H9 (cell line): ENCODE results near the gene CDC42EP5. TPM values are rescaled to one million over a fixed set of nuclear protein-coding genes. Genes with fewer than 3 reads are reported as not detected.

Experiments
- DNase-seq: peaks from one replicate; pipeline ENCODE4 v3.0.0-alpha.2; 2017
- H2AFZ ChIP-seq: one replicate; pipeline ENCODE4 v1.6.1; 2013; ENCODE audit warnings: mild to moderate bottlenecking, low read length, control low read depth, moderate library complexity
- H2AK5ac ChIP-seq: 2 replicates; pipeline ENCODE4 v1.6.1; 2013; ENCODE audit warnings: low read length, control low read depth, mixed read lengths; ENCODE audit not compliant: insufficient read length
- H2BK120ac ChIP-seq: one replicate; pipeline ENCODE4 v1.6.1; 2013; ENCODE audit warnings: low read depth, mild to moderate bottlenecking, low read length, control low read depth, inconsistent platforms; ENCODE audit not compliant: poor library complexity, severe bottlenecking
- H2BK12ac ChIP-seq: 2 replicates; pipeline ENCODE4 v1.6.1; 2013; ENCODE audit warnings: low read length, control low read depth, mixed read lengths, low read depth; ENCODE audit not compliant: insufficient read length
- H2BK15ac ChIP-seq: 2 replicates; pipeline ENCODE4 v1.6.1; 2013; ENCODE audit warnings: low read depth, low read length, control low read depth
- H2BK20ac ChIP-seq: one replicate; pipeline ENCODE4 v1.6.1; 2013; ENCODE audit warnings: low read depth, mild to moderate bottlenecking, low read length, control low read depth, inconsistent platforms; ENCODE audit not compliant: poor library complexity, severe bottlenecking
- H2BK5ac ChIP-seq: 2 replicates; pipeline ENCODE4 v1.6.1; 2013; ENCODE audit warnings: low read length, control low read depth, mixed read lengths; ENCODE audit not compliant: insufficient read length
- H3K14ac ChIP-seq: 2 replicates; pipeline ENCODE4 v1.6.1; 2013; ENCODE audit warnings: low read length, control low read depth; ENCODE audit not compliant: insufficient read depth
- H3K18ac ChIP-seq: 2 replicates; pipeline ENCODE4 v1.6.1; 2013; ENCODE audit warnings: low read depth, mild to moderate bottlenecking, mixed read lengths, low read length, control low read depth; ENCODE audit not compliant: insufficient read length
- H3K23ac ChIP-seq: 2 replicates; pipeline ENCODE4 v1.6.1; 2013; ENCODE audit warnings: low read length, control low read depth, mixed read lengths, low read depth; ENCODE audit not compliant: insufficient read length
- H3K23me2 ChIP-seq: 2 replicates; pipeline ENCODE4 v1.6.1; 2013; ENCODE audit warnings: low read depth, mild to moderate bottlenecking, mixed read lengths, low read length, control low read depth; ENCODE audit not compliant: insufficient read length, poor library complexity, severe bottlenecking
- H3K27ac ChIP-seq: 2 replicates; pipeline ENCODE4 v1.5.1; 2013; ENCODE audit warnings: low read length, control low read depth, mixed read lengths, low read depth; ENCODE audit not compliant: insufficient read length
- H3K27me3 ChIP-seq: 2 replicates; pipeline ENCODE4 v1.6.1; 2013; ENCODE audit warnings: low read length, control low read depth, inconsistent platforms; ENCODE audit not compliant: insufficient read depth
- H3K4ac ChIP-seq: 2 replicates; pipeline ENCODE4 v1.6.1; 2013; ENCODE audit warnings: low read depth, mild to moderate bottlenecking, control low read depth, inconsistent platforms, low read length, moderate library complexity
- H3K4me1 ChIP-seq: 2 replicates; pipeline ENCODE4 v1.6.1; 2013; ENCODE audit warnings: low read length, control low read depth, inconsistent platforms; ENCODE audit not compliant: insufficient read depth
- H3K4me2 ChIP-seq: 2 replicates; pipeline ENCODE4 v1.6.1; 2013; ENCODE audit warnings: low read length, control low read depth, mixed read lengths; ENCODE audit not compliant: insufficient read length, insufficient read depth
- H3K56ac ChIP-seq: 2 replicates; pipeline ENCODE4 v1.6.1; 2013; ENCODE audit warnings: low read depth, mild to moderate bottlenecking, mixed read lengths, low read length, control low read depth; ENCODE audit not compliant: insufficient read length
- H3K79me1 ChIP-seq: 2 replicates; pipeline ENCODE4 v1.6.1; 2013; ENCODE audit warnings: low read depth, mild to moderate bottlenecking, moderate library complexity, low read length, control low read depth, inconsistent platforms; ENCODE audit not compliant: insufficient read depth, poor library complexity, severe bottlenecking
- H3K79me2 ChIP-seq: 2 replicates; pipeline ENCODE4 v1.6.1; 2013; ENCODE audit warnings: low read length, control low read depth, inconsistent platforms; ENCODE audit not compliant: insufficient read depth
- H3K9ac ChIP-seq: 2 replicates; pipeline ENCODE4 v1.6.1; 2013; ENCODE audit warnings: low read length, control low read depth, mixed read lengths; ENCODE audit not compliant: insufficient read length; ENCODE audit errors: extremely low read depth
- H3K9me3 ChIP-seq: one replicate; pipeline ENCODE4 v1.6.1; 2013; ENCODE audit warnings: low read depth, low read length, inconsistent platforms; ENCODE audit not compliant: control insufficient read depth
- H3T11ph ChIP-seq: one replicate; pipeline ENCODE4 v1.6.1; 2013; ENCODE audit warnings: mild to moderate bottlenecking, low read length, control low read depth, inconsistent platforms
- H4K20me1 ChIP-seq: one replicate; pipeline ENCODE4 v1.6.1; 2013; ENCODE audit not compliant: control insufficient read depth, insufficient read length, insufficient read depth
- H4K5ac ChIP-seq: 2 replicates; pipeline ENCODE4 v1.6.1; 2013; ENCODE audit warnings: low read depth, mild to moderate bottlenecking, mixed read lengths, low read length, control low read depth; ENCODE audit not compliant: insufficient read length
- H4K8ac ChIP-seq: replicated peaks from 2 replicates; pipeline ENCODE4 v1.6.1; 2013; ENCODE audit warnings: low read length, control low read depth, mixed read lengths, low read depth; ENCODE audit not compliant: insufficient read length
- H4K91ac ChIP-seq: 2 replicates; pipeline ENCODE4 v1.6.1; 2013; ENCODE audit warnings: low read depth, mild to moderate bottlenecking, moderate library complexity, mixed read lengths, low read length, control low read depth; ENCODE audit not compliant: insufficient read length
- H3K27ac Mint-ChIP-seq, 3 experiments: 2 replicates in 2 of 3; 3 replicates in 1 of 3; pipeline ENCODE4 v1.8.0; 2020 to 2021; ENCODE audit warnings: mixed read lengths in 3 of 3, mild to moderate bottlenecking in 1 of 3, moderate library complexity in 1 of 3
- H3K27me3 Mint-ChIP-seq: 2 replicates; pipeline ENCODE4 v1.8.0; 2021; ENCODE audit warnings: low read depth, mild to moderate bottlenecking, moderate library complexity, mixed read lengths
- H3K36me3 Mint-ChIP-seq, 3 experiments: 2 replicates in 2 of 3; 3 replicates in 1 of 3; pipeline ENCODE4 v1.8.0; 2020 to 2021; ENCODE audit warnings: low read depth in 3 of 3, mixed read lengths in 3 of 3; ENCODE audit not compliant: insufficient read depth in 1 of 3
- H3K4me1 Mint-ChIP-seq, 2 experiments: 2 replicates each; pipeline ENCODE4 v1.8.0; 2020; ENCODE audit warnings: mixed read lengths in 2 of 2
- H3K4me3 Mint-ChIP-seq, 2 experiments: 2 replicates in 1 of 2; 3 replicates in 1 of 2; pipeline ENCODE4 v1.8.0; 2020 to 2021; ENCODE audit warnings: mild to moderate bottlenecking in 2 of 2, mixed read lengths in 2 of 2, moderate library complexity in 1 of 2
- H3K9me3 Mint-ChIP-seq, 2 experiments: 2 replicates in 1 of 2; 3 replicates in 1 of 2; pipeline ENCODE4 v1.8.0; 2020; ENCODE audit warnings: mild to moderate bottlenecking in 2 of 2, mixed read lengths in 2 of 2, moderate library complexity in 1 of 2
- CTCF ChIP-seq: fragments of 200-600 bp; sonication (generic); conservative IDR thresholded peaks from 3 replicates; pipeline ENCODE4 v1.8.0; 2021; ENCODE audit warnings: antibody characterized with exemption, mild to moderate bottlenecking
- WGBS: extraction: QIAGEN DNeasy Blood & Tissue Kit; methylation state at CpG from one replicate; pipeline ENCODE4 v1.1.7; 2013; ENCODE audit warnings: missing lambda C conversion rate, low lambda C conversion rate, mixed read lengths; ENCODE audit not compliant: insufficient read length; ENCODE audit errors: extremely low coverage; 5-methylcytosine and 5-hydroxymethylcytosine counted together
- total RNA-seq: library from RNA; stranded (reverse); gene quantifications from 2 replicates; pipeline ENCODE4 v1.2.1, GENCODE V29; 2021

CDC42EP5 gene
- total RNA-seq, 1 experiment from 2014 or later, result 1.6 TPM

DNA sequence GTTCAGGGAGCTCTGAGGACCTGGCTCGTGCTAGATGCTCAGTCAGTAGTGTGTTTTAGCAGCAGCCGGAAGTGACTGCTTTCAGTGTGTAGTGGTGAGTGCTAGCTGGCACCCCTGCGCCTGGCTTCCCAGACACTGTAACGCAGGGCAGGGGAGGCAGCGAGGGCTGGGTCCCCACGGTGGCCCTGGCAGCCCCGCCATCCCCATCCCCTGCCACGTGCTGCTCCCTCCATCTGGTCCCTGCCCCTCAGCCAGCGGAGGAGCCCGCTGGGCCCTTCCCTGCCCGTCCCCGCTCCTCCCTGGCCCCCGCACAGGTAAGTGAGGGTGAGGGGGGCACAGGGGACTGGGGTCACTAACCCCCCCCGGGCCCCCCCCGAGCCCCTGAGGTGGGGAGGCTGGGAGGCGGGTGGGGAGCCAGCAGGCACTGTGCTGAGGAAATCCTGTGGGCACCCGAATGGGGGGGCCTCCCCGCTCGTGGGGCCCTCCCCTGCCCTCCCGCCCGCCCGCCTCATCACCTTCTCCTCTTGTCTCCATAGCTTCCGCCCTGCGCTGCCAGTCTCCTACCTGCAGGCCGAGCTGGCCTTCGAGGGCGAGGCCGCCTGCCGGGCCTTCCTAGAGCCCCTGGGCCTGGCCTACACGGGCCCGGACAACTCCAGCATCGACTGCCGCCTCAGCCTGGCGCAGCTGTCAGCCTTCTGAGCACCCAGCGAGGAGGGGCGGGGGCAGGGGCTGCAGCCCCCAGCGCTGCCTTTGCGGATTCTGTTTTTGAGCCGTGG is 12.7 kb downstream of the CDC42EP5 start:
- H3K4me1 ChIP-seq, result no peaks in the 10 kb centered on the region
- no peaks in the 10 kb centered on the region for H3K79me2 ChIP-seq
- no peak for TF ChIP-seq CTCF
- peaks cover 11% of the 10 kb centered on the region for H3K23me2 ChIP-seq
- H3K9ac ChIP-seq, result no peak overlapping the region
- H3K4ac ChIP-seq, result no peak overlapping the region
- H3T11ph ChIP-seq, result no peak overlapping the region
- no peak overlapping the region for H2AK5ac ChIP-seq
- H2BK12ac ChIP-seq, result no peak overlapping the region
- no peak overlapping the region for H4K91ac ChIP-seq
- no CpG with 5 or more reads among the region's 39 CpGs for WGBS
- peaks cover 27 to 60% (median 57%) of the 10 kb centered on the region in 3 experiments; a peak in 6 of 7 replicates for H3K36me3 Mint-ChIP-seq
- peaks cover 3% of the 10 kb centered on the region for H3K27me3 Mint-ChIP-seq
- no peak overlapping the region for H3K14ac ChIP-seq
- no peaks in the 10 kb centered on the region for H3K79me1 ChIP-seq
- no peak overlapping the region for H3K27ac ChIP-seq
- no peaks in the 10 kb centered on the region for H3K9me3 ChIP-seq
- H2BK120ac ChIP-seq, result no peak overlapping the region
- no peak overlapping the region for H4K5ac ChIP-seq
- H4K20me1 ChIP-seq, result no peaks in the 10 kb centered on the region
- H2BK15ac ChIP-seq, result no peak overlapping the region
- peaks cover 7% of the 10 kb centered on the region in 2 experiments; a peak in 3 of 4 replicates for H3K4me1 Mint-ChIP-seq
- no peaks in the 10 kb centered on the region for H3K27me3 ChIP-seq
- H3K23ac ChIP-seq, result no peak overlapping the region
- H4K8ac ChIP-seq, result no peak overlapping the region
- no peak overlapping the region for H3K27ac Mint-ChIP-seq
- no peak overlapping the region for H2BK5ac ChIP-seq
- H3K4me3 Mint-ChIP-seq, result no peak overlapping the region
- H3K56ac ChIP-seq, result no peak overlapping the region
- no peak overlapping the region for H3K18ac ChIP-seq
- H3K9me3 Mint-ChIP-seq, result peaks cover 0 to 2% of the 10 kb centered on the region in 2 experiments; a peak in 1 of 5 replicates
- no peak overlapping the region for H2BK20ac ChIP-seq
- no peak for DNase-seq
- H3K4me2 ChIP-seq, result no peak overlapping the region
- H2AFZ ChIP-seq, result no peak overlapping the region
